NOMO-1 (cell line): Measurements from ENCODE around the gene DUSP23.
A peak's percentile ranks its signal among the peaks of the same experiment; 100 is the strongest.

ENCODE experiments used
- DNase-seq, 2 experiments: peaks; one replicate each; lab custom pipeline; 2025; ENCODE audit not compliant: unreplicated experiment in 2 of 2; lab: John Stamatoyannopoulos, UW

Gene DUSP23

GRCh38 chr1:159783724-159784123, 3.0 kb downstream of the DUSP23 start:
- no peak for DNase-seq

DNA sequence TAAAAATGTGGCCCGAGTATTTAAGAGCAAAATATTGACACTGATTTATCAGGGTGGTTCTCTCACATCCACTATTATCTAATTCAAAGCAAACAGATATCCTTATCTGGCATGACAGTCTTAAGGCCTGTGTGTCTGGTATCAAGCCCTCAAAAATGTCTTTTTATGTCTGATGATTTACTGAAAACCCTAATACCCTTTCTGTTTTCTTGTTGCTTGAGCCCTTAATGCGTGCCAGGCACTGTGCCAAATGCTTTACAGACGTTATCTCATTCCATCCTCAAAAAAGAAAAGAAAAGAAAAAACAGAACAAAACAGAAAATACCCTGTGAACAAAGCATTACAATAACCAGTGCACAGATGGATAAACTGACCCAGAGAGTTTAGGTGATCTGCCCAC, 5.7 kb downstream of the DUSP23 start:
- no peak for DNase-seq

DNA sequence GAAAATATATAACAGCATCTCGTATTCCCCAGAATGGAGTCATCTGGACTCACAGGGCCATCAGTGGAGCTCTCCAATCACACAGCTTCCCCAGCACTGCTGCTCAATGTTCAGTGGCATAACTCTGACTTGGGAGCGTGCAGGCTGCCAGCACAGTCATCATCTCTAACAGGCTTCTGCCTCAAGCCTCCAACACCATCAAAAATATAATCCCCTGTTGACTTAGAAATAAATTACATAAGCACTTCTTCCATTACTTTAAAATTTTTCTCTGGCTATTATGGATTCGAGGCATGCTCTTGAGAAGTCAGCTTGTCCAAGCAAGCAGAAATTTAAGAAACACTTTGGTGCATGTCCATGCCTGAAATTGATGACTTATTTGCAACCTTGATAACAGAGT, 6.2 kb downstream of the DUSP23 start:
- DNase-seq: no peak

DNA sequence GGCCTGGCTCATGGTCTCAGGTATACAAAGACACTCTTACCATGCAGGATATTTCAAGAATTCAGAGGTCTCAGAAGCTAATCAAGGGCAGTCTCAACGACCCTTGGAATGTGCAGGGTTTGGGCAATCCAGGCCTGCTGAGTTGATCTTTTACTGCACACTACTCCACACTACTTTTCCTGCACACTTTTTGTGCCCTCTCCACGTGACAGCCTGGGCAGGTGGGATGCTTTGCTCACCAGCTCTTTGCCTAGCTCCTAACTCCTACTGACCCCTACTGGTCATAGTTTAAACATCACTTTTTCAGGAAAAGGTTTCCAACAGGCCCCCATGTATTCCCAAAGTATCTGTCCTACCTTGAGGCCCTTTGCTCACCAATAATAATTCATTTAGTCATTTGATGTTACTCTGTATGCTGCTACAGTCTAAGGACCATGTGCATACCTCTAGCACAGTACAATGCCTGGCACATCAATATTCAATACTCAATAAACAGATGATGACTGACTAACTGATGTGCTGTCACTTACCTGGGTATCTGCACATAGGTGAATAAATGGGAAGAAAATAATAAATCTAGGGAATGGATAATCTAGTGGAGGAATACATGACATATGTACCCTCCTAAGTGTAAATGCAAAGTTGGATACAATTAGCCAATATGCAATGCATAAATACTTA, 9.6 kb downstream of the DUSP23 start:
- no peak for DNase-seq

DNA sequence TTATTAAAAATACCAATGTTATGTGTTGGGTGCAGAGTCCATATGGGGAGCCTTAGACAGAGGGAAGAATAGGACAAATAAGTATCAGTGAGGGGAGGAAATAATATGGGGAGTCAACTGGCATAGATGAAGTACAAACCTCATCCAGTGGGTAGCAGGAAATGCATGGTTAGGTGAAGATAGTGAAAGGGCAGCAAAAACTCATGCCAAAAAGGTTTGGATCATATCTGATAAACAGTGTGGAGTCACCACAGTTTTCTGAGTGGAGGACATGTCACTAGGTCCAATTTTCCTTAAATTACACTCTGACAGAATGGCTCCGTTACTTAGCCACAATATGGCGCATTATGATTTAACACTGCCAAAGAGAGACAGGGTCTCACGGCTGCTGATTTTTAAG, 10.3 kb downstream of the DUSP23 start:
- no peak for DNase-seq

DNA sequence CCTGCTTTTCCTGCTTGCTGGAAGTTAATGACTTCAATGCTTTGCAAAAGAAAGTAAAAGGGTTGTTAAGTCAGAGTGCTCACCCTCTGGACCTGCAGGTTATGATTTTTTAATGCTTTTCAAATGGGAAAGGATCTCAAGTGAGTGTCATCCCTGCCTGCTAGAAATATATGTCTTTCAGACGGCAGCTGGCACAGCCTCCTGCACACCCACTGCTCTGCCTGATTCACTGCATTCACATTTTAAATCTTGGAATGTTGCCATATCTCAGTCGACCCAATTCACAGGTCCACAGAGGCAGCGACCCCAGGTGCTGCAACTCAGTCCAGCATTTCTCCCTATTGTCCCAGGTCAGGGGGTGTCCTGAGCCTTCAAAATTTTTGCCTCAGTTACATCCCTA, 10.7 kb downstream of the DUSP23 start:
- no peak for DNase-seq

- no peak for DNase-seq
Measured at GRCh38 chr1:159795534-159795933, 14.8 kb downstream of the DUSP23 start.

DNA sequence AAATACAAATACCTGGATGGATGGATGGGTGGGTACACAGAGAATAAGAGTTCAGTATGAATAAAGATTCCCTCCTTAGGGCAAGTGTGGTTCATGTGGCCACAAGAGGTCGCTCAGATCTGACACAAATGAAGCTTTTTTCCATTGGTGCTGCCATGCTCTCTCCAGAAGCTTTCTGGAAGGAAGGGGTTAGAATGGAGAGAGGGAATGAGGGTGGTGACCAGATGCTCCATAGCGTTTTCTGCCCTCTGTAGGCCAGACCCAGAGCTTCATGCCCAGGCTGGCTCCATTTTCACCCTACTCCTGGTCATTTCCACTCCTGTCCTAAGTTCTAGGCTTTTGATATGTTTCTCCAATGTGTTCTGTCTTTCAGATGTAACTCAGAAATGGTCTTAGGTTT, 18.1 kb downstream of the DUSP23 start:
- DNase-seq: peak in 1 of 2 experiments; percentile 44

- peak in 1 of 2 experiments; percentile 8 for DNase-seq
Measured at GRCh38 chr1:159799446-159799985, 18.8 kb downstream of the DUSP23 start.

DNA sequence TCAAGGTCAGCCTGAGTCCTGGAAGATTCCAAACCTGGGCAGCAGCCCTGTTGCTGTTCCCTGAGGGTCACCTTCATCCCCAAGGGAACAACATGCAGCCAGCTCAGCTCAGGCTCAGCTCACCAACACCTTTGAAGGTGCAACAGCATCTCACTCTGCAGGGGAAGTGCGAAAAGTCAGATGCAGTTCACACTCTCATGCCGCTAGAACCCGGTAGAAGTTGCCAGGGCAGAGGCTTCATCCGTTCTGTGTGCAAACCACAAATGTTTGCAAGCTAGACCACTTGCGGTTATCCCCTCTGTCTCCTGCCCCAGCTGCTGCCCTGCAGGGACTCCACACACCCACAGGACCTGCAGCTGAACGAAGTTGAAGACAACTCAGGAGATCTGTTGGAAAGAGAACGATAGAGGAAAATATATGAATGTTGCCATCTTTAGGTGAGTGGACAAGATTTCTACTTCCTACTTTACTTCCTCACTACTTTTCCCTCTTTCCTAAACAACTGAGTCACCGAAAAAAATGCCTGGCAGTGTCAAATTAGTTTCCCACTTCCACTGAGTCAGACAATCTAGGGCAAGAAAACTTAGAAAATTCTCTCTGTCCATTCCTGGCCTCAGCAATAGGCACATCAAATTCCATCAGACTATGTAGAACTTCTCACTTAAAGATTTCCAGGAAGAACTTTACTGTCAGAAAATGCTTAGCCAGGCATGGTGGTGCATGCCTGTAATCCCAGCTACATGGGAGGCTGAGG, 19.6 kb downstream of the DUSP23 start:
- DNase-seq: peak; percentile 26 to 30

DNA sequence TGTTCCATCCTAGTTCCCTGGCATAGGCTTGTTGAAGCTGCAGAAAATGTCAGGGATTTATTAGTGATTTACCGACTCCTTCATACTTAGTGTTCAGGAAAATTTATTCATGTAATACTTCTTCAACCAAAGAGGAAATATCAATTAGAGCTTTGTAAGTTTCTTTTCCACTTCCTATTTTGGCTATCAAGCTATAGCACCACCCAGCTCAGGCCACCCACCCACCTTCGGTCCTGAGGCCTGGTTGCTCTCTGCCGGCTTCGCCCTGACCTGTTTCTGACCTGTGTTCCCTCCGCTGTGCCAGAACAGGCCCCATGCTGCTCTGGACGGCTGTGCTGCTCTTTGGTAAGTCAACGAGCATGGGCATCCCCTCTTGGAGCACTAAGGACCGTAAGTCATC, 21.3 kb downstream of the DUSP23 start, which contains the start of gene FCRL6:
Gene FCRL6, plus strand, starts transcription at position 250 of the 400 bp plus-strand sequence. Its CDS starts 65 bp downstream, at position 315.
- peak in 1 of 2 experiments; percentile 46 for DNase-seq

DNA sequence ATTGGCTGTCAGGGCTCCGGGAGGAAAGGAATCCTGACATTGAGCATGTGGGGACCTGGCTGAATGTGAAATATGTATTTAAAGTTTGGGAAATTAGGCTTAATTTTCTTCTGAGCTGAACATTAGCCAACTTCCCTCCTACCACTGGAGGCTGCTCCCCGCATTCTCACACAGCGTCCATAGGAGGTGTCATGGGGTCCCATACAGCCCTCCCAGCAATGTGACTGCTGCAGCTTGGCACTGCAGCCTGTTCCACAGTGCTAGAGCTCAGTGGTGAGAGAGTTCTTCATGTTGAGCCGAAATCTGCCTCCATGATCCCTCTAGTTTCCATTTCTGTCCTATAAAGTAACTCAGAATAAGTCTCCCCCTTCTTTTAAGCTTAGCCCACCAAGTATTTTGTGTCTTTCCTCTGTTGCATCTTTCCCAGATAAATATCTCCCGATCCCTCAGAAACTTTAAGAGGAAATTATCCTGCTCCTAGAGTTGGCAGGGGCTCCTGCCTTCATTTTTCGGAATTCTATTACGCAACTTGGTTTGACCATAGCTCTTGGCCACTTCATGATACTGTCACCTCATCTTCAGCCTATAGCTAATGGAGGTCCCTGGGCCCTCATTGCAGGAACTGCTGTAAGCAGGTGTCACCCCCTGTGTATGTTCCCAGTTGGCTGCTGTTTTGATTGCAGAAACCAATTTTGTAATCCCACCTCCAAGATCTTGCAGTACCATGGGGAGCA, 23.4 kb downstream of the DUSP23 start:
- DNase-seq: peak in 1 of 2 experiments; percentile 39

- no peak for DNase-seq
Measured at GRCh38 chr1:159804924-159805323, 24.2 kb downstream of the DUSP23 start.

DNA sequence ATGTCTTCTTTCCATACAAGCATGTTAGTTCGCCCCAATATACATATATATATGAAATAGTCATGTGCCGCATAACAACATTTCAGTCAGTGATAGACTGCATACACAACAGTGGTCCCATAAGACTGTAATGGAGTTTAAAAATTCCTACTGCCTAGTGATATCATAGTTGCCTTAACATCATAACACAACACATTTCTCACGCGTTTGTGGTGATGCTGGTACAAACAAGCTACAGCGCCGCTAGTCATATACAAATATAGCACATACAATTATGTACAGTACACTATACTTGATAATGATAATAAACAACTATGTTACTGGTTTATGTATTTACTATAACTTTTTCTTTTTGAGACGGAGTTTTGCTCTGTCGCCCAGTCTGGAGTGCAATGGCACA, 35.2 kb downstream of the DUSP23 start:
- no peak for DNase-seq

DNA sequence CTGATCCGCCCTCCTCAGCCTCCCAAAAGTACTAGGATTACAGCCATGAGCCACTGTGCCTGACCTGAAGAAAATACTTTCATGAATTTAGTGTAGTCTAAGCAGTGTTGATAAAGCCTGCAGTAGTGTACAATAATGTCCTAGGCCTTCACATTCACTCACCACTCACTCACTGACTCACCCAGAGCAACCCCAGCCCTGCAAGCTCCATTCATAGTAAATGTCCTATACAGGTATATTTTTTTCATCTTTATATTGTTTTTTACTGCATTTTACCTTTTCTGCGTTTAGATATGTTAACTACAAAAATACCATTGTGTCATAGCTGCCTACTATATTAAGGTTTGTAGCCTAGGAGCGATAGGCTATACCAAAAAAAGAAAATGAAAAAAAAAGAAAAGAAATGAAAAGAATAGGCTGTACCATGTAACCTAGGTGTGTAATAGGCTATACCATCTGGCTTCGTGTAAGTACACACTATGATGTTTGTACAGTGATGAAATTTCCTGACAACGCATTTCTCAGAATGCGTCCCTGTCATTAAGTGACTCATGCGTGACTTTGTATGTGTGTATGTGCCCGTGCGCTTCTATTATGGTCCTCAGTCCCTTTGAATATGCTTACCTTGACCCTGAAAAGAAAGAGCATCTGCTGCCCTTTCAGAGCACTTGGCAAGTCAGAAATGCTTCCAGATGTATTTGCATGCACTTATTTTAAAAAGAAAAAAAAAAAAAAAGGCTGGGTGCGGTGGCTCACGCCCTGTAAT, 36.7 kb downstream of the DUSP23 start:
- peak in 1 of 2 experiments; percentile 20 for DNase-seq

- DNase-seq: no peak
Measured at GRCh38 chr1:159821171-159821867, 40.6 kb downstream of the DUSP23 start.

DNA sequence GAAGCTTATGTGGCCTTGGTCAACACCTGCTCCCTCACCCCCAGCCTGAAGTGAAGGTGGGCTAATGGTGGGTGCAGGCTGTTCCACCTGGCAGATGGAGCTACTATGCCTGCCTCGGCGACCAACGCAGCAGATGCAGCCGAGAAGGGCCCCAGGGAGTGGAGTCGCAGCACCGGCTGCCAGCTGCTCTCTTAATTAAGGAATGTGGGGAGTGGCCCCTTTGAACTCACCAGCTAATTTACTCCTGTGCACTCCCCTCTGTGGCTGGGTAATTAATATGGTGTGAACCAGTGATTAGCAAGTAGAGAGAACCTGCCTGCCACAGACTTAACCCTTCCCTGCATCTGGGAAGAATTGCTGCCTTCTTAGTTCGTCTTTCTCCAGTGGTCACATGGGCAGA, 42.6 kb downstream of the DUSP23 start:
- no peak for DNase-seq

- no peak for DNase-seq
Measured at GRCh38 chr1:159825564-159825963, 44.8 kb downstream of the DUSP23 start.

DNA sequence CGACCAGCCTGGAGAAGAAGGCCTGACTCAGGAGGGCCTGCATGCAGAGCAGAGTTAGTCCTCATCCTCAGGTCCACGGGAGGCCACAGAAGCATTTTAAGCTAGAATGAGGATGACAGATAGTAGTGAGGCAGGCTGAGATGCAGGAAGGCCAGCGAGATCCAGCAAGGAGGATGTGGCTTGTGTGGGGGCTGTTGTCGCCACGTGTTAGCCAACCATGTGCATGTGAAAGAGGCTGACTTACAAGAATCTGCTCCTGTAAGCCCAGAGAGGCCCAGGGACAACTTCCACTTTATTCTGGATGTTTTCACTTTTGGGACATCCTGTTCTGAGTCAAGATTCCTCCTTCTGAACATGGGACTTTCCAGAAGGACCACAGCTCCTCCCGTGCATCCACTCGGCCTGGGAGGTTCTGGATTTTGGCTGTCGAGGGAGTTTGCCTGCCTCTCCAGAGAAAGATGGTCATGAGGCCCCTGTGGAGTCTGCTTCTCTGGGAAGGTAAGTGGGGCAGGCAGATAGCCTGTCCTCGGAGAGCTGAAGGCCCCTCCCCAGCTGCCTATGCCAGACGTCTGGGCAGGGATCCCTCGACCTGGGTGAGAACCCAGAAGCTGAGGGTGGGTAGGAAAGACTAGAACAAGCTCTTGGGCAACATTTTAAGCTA, 45.8 kb downstream of the DUSP23 start, which contains the start of gene SLAMF8:
Gene SLAMF8, plus strand, starts transcription at position 433 of the 661 bp plus-strand sequence. Its CDS starts 26 bp downstream, at position 459.
- no peak for DNase-seq
